Epithelial cell of prostate (primary cell): Measurements from ENCODE around the gene NAA40.

Experiments
- DNase-seq: peaks from one replicate; pipeline ENCODE4 v3.0.0-alpha.2; 2011; ENCODE audit warnings: low read depth, low spot score
- H3K27ac ChIP-seq: fragments of 450-650 bp; 2 replicates; pipeline ENCODE4 v1.5.1; 2017; ENCODE audit warnings: mild to moderate bottlenecking

The NAA40 gene

DNA sequence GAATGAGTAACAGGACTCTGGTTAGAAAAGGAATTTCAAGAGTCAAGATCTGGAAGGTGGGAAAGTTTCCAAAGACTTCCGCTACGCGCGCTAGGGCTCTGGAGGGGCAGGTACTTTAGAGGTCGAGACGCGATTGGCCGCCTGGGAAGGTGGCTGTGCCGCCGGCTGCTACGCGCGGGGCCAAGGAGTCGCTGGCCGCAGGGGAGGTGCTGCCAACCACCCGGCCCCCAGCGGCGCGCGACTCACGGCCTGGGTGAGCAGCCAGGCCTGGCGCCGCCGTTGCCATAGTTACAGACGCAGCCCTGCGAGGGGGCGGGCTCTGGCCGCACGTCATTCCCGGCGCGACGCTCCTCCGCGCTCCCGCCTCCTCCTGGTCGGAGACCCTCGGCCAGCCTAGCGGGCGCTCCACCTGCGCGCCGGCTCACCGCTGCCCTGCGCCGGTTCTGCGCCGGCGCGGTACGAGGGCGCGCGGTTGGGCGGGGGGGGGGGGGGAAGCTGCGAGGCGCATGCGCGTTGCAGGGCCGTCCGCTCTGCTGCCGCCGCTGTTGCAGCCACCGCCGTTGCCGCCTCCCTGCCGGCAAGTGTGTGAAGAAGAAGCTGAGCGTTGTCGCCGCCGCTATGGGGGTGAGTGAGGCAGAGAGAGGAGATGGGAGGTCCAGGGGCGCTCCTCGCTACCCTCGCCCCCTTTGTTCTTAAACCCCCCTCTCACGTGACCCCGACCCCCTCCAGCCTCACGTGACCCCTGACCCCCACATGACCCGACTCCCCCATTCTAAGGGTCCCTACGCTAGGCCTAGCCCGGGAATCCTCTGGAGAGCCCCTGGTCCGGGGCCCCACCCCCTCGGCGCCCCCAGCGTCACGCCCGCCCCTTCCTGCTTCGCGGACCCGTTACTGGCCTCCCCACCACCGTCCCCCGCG lies at the start of gene NAA40:
TSS of gene NAA40 (plus strand) at position 524 of the 918 bp plus-strand sequence. CDS start at position 619, 95 bp downstream.
- H3K27ac ChIP-seq = peak within 1 kb of the TSS; percentile 40
- peak; percentile 74 for DNase-seq

GRCh38 chr11:63889344-63889743 lies 49.5 kb upstream of the NAA40 start:
- peak; percentile 48 for DNase-seq
- peak overlapping the region; percentile 99 for H3K27ac ChIP-seq

DNA sequence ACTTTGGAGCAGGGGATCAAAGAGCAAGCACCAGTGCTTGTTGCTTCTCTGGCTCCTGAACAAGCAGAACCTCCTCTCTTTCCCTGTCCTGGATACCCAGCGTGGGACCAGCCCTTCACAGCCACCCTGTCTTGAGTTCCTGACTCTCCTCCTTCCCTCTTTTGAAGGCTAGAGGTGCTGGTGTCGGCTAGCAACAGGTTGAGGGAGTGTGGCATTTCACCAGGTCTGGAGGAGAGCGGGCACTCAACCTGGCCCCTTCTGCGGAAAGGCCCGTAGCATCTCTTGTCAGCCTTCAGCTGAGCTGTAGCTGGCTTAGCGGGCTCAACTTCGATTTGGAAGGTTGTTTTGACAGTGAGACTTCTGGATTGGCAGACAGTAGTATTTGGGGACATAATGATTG lies 48.4 kb upstream of the NAA40 start:
- peak overlapping the region; percentile 99 for H3K27ac ChIP-seq

DNA sequence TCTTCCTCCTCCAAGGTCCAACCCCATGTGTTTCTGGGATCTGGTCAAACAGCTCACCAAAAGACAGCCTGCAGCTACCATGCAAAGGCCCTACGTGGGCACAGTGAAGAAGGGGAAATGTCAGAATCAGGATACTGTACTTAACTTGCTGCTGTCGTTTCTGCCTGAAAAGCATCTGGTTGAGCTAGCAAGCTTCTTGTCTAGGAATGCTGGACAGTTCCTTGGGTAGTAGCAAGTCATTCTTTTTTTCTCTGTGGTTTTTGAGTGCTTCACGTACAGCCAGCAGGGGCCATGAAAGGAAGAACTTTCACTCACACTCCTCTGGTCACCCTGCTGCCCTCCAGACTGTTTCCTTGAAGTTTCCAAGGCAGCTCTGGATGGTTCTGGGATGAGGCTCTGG lies 46.6 kb upstream of the NAA40 start:
- no peak for DNase-seq
- no peak overlapping the region for H3K27ac ChIP-seq

More for the DNA sequence above, 48.4 kb upstream of the NAA40 start:
- no peak for DNase-seq

DNA sequence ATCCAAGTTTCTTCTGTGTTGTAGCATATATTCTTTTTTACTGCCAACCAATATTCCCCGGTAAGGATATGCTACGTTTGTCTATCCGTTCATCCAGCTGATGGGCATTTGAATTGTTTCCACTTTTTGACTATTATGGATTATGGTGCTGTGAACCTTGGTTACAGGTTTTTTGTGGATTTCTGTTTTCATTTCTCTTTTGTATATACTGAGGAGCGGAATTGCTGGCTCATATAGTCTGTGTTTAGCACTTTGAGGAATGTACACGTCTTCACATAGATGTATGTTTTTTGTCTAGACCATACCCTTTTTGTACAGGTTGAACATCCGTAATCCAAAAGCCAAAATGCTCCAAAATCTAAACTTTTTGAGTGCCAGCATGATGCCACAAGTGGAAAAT lies 45.4 kb upstream of the NAA40 start:
- H3K27ac ChIP-seq = no peak overlapping the region
- DNase-seq = no peak

- no peak for DNase-seq
- H3K27ac ChIP-seq = no peak overlapping the region
Measured at GRCh38 chr11:63896071-63896470, 42.7 kb upstream of the NAA40 start.

- no peak for DNase-seq
- no peak overlapping the region for H3K27ac ChIP-seq
Measured at GRCh38 chr11:63897459-63898146, 41.2 kb upstream of the NAA40 start.

DNA sequence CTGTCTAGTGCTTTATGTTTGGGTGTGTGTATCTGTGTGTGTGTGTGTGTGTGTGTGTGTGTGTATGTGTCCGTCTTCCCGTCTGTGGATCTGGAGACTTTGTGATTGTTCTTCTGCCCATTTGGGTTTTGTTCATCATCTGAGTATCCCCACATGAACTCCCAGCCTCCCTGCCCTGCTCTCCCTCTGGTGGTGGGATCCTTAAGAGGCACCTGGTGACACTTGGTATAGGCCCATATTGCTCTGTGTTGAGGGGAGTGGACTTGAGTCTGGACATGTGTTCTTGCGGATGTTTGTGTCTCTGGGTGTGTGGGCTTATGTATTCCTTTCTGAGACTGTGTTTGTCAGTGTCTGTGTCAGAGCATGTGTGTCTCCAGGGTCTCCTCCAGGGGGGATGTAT lies 37.1 kb upstream of the NAA40 start:
- H3K27ac ChIP-seq = no peak overlapping the region
- DNase-seq = no peak

- DNase-seq = no peak
- H3K27ac ChIP-seq = no peak overlapping the region
Measured at GRCh38 chr11:63903884-63904283, 34.9 kb upstream of the NAA40 start.

GRCh38 chr11:63904743-63905142 lies 34.1 kb upstream of the NAA40 start:
- no peak for DNase-seq
- H3K27ac ChIP-seq = no peak overlapping the region

DNA sequence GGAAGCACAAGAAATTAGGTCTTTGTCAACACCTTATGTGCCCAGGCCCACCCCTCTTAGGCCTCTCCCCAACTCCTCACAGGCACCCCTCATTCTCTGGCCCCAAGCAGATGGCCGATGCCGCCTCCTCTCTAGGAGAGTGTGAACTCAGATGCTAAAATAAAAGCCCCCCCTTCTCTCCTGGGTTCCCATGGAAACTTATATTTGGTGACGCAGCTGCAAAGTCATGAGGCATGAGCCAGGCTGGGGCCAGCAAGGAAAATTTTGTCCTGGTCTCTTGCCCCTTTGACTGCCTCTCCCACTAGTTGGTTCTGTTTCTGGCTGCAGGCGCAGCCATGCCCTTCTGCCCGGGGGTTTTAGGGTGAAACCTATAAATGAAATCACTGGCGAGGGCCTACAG lies 33.6 kb upstream of the NAA40 start:
- DNase-seq = no peak
- no peak overlapping the region for H3K27ac ChIP-seq

DNA sequence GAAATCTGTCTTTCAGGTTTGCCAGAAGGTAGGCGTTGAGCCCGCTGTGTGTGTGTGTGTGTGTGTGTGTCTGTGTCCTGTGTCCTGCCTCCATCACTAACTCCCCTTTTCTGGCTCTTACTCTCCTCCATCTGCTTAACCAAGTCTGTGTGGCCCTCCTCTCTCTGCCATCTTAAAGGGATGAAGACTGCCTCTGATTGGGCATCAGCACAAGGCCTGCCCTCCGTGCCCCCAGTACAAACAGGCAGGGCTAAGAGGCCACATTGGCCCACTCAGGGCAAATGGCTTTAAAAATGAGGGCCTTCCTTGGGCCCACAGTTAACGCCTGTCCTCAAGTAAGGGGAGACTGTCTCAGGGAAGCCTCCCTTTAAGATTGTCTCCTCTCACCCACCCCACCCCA lies 32.7 kb upstream of the NAA40 start:
- DNase-seq = no peak
- H3K27ac ChIP-seq = no peak overlapping the region

- H3K27ac ChIP-seq = no peak overlapping the region
- no peak for DNase-seq
Measured at GRCh38 chr11:63906585-63906984, 32.2 kb upstream of the NAA40 start.

DNA sequence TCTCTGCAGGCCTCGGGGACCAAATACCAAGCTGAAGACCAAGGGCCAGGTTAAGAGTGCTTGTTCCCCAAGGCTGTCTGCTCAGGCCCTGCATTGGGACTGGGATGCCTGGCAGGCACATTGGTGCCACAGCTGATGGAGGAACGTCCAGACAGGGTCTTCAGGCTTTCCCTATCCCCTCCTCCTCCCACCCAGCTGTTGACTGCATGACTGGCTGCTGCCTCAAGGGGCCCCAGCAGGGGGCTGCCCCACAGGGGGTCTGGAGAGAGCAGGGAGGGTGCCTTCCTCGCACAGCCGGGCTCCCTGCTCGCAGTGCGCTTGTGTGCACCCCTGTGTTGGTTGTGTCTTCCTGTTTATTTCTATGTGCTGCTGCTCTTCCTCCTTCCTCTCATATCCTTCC lies 31.7 kb upstream of the NAA40 start:
- H3K27ac ChIP-seq = no peak overlapping the region
- DNase-seq = no peak

DNA sequence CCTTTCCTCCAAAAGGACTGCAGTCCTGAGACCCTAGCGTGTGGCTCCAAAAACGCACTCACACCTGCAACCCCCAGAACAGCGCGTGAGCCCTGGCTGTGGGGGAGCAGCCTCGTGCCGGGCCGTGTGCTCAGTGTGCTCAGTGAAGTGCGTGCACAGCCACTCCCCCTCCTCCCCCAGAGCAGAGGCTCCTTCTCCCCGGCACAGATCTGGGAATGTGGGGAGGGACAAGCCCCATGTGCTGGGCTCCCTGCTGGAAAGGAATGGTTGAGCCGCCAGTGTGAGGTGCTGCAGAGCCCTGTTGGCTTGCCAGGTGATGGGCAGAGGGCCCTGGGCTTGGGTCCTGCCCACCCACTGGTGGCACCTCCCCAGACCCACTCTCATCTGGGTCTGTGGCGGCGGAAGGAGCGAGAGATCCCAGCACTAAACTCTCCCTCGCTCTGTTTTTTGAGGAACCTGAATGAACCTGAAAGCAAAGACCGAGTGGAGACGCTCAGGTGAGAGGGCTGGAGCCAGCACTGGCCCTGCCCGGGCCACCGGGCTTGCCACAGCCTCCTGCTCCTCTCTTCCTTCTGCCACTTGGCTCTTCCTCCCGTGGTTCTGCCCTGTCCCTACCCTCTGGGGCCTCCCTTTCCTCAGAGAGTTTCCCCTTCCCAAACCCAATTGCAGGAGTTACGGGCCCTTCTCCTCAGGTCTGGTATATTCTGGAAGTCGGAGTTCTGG lies 30.8 kb upstream of the NAA40 start:
- DNase-seq = no peak
- no peak overlapping the region for H3K27ac ChIP-seq

DNA sequence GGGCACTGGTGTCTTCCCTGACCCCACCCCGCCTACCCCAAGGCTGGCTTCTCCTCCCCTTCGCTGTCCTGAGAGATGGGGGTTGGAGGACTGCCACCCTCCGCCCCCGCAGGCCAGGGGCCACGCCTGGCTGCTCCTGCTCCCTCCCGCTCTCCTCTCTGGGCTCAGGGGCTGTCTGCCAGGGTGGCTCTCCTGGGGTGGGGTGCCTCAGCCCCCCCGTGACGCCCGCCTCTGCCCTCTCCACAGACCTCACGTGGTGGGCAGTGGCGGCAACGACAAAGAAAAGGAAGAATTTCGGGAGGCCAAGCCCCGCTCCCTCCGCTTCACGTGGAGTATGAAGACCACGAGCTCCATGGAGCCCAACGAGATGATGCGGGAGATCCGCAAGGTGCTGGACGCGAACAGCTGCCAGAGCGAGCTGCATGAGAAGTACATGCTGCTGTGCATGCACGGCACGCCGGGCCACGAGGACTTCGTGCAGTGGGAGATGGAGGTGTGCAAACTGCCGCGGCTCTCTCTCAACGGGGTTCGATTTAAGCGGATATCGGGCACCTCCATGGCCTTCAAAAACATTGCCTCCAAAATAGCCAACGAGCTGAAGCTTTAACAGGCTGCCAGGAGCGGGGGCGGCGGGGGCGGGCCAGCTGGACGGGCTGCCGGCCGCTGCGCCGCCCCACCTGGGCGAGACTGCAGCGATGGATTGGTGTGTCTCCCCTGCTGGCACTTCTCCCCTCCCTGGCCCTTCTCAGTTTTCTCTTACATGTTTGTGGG lies 30.0 kb upstream of the NAA40 start:
- no peak for DNase-seq
- H3K27ac ChIP-seq = no peak overlapping the region

- no peak overlapping the region for H3K27ac ChIP-seq
- no peak for DNase-seq
Measured at GRCh38 chr11:63909591-63910506, 29.0 kb upstream of the NAA40 start.

- no peak for DNase-seq
- H3K27ac ChIP-seq = no peak overlapping the region
Measured at GRCh38 chr11:63910675-63911074, 28.1 kb upstream of the NAA40 start.

- no peak overlapping the region for H3K27ac ChIP-seq
- no peak for DNase-seq
Measured at GRCh38 chr11:63911440-63911839, 27.4 kb upstream of the NAA40 start.
